Ammon's horn (tissue), 1 donor: ENCODE measurements around the gene JCAD.
A peak's percentile ranks its signal among the peaks of the same experiment; 100 is the strongest.

Experiments
- DNase-seq: peaks from one replicate; pipeline ENCODE4 v3.0.0-alpha.2; 2016; ENCODE audit warnings: low spot score

The JCAD gene

DNA sequence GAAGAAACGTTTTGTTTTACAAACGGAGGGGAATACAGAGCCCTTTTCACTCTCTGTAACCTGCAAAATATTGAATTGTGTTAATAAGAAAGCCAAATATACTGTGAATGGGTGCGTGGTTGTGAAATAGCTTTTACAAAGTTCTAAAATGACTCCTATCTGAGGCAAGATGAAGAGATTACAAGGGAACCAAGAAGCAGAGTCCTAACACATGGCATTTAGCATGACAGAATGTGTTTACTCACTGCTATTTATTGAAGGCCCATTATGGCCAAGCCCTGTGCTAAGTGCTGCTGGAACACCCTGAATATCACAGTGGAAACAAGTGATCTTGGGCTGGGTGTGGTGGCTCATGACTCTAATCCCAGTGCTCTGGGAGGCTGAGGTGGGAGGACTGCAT lies 12.9 kb downstream of the JCAD start:
- DNase-seq = no peak

GRCh38 chr10:30045961-30046360 lies 13.4 kb downstream of the JCAD start:
- no peak for DNase-seq

GRCh38 chr10:30043476-30044270 lies 15.7 kb downstream of the JCAD start:
- no peak for DNase-seq

- DNase-seq = no peak
Observed at GRCh38 chr10:30042820-30043219, 16.6 kb downstream of the JCAD start.

GRCh38 chr10:30041196-30042105 lies 17.9 kb downstream of the JCAD start:
- no peak for DNase-seq

DNA sequence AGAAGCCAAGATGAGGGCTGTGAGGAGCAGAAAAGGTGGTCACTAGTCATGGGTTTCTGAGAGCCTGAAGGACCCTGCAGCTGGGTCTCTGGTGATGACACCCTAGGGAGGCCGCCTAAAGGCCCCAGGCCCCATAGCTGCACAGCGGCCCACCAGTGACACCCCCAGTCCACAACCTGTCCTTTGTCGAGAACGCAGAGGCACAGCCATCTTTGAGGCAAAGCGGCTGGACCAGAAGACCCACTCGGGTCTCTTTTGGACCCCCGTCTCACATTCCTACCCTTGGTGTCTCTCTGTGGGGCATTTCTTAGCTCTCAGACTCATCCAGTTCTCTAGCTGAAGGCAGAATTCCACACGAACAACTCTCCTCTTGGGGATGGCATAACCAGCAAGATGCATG lies 18.8 kb downstream of the JCAD start:
- no peak for DNase-seq

GRCh38 chr10:30039988-30040387 lies 19.4 kb downstream of the JCAD start:
- no peak for DNase-seq

DNA sequence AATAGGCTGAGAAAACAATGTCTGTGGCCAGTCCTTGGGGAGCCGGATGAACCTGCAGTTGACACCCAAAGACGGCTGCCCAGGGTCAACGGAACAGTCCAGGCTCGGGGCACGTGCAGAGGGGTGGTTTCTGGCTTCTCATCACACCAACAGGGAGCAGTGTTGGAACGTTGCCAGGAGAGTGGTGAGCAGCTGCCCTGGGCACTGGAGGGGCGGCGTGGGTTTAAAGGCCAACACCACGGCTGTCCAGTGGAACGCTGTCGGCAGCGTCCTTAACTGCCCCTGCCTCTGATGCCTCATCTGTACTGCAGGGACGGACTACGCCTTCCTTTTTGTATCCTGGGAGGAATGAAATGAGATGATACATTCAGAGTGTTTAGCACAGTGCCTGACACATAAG lies 19.8 kb downstream of the JCAD start:
- no peak for DNase-seq

DNA sequence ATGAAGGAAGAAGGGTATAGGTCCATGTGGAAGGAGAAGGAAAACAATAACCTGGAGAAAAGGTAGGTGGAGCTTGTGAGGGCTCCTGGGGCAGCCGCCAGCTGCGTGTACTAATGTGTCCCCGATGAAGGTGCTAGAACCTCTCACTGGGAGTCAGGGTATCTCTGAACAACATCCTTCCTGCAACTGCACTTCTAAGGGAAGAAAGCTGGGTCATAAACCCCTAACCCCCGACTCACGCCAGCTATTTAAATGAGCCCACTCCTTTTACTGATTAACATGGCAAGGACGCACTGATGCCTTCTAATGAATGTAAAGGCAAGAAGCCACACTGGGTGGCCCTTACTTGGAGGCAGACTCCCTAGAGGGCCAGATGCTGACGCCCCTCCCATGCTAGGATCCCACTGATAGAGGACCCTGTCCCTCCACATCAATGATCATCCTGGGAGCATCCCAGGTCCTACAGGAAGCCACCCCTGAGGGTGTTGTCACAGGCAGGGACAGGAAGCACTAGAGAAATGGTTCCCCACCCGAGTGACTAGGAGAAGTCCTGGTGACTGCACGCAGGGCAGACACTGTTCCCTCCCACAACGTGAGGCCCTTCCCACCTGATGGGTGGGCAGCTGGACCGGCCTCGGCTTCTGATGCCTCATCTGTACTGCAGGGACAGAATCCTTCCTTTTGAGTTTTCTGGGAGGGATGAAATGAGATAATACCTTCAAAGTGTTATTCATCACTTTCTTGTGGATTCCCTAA lies 20.4 kb downstream of the JCAD start:
- no peak for DNase-seq

DNA sequence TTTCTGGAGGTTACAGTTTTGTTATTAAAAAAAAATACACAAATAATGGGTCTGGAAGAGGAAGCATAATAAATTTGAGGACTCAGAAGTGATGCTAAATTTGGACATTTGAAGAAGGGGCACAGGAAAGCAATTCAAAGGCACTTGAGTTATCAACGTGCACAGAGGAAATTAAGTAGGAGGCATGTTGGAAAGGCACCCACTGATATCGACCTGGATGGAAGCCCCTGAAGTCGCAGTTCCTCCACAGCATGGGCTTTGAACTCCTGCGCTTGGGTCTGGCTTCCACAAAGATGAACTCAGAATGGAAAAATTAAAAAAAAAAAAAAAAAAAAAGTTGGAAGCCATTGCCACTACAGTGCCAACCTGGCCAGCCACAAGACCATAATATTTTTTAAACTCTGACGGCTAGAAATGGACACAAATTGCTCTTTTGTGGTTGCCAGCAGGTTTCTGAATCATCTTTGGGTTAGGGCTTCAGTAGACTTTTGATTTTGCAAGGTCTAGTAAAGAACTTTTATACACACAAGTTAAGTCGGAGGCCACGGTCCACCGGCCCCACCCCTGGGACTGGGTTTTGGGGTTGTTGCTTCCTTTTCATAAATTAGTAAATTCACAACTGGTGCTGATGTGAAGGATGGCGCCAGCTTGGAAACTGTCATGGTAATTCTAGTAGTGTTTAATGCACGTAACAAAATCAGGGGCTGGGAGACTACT lies 21.6 kb downstream of the JCAD start:
- no peak for DNase-seq

- no peak for DNase-seq
Observed at GRCh38 chr10:30036811-30037210, 22.6 kb downstream of the JCAD start.

DNA sequence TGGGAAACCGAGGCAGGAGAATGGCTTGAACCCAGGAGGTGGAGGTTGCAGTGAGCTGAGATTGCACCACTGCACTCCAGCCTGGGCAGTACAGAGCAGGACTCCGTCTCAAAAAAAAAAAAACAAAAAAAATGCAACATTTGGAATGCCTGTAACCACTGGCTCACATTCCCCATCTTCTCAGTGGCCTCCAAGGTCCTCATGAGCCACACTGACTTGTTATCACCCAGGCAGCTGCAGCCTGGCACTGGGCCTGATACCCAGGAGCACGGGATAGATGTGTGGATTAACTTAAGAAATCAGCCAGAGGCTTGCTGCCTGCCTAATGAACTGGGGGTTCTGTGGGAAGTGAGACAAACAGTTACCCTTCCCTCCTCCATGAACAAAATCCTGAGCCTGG lies 23.0 kb downstream of the JCAD start:
- DNase-seq = no peak

GRCh38 chr10:30034433-30035137 lies 24.8 kb downstream of the JCAD start:
- no peak for DNase-seq

- DNase-seq = no peak
Observed at GRCh38 chr10:30032125-30032524, 27.3 kb downstream of the JCAD start.

DNA sequence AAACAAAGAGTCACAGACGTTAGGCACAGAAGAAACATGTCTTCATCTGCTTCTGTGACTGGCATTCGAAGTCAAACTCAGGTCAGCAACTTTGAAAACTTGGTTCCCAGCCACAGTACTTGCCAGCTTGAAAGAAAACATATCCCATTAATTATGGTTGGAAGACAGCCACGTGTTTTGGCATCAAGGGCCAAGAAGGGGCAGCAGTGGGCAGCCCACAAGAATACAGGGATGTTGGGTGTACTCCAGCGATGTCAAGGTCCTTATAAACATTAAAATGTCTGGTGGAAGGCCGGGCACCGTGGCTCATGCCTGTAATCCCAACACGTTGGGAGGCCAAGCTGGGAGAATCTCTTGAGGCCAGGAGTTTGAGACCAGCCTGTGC lies 29.5 kb downstream of the JCAD start:
- DNase-seq = no peak

DNA sequence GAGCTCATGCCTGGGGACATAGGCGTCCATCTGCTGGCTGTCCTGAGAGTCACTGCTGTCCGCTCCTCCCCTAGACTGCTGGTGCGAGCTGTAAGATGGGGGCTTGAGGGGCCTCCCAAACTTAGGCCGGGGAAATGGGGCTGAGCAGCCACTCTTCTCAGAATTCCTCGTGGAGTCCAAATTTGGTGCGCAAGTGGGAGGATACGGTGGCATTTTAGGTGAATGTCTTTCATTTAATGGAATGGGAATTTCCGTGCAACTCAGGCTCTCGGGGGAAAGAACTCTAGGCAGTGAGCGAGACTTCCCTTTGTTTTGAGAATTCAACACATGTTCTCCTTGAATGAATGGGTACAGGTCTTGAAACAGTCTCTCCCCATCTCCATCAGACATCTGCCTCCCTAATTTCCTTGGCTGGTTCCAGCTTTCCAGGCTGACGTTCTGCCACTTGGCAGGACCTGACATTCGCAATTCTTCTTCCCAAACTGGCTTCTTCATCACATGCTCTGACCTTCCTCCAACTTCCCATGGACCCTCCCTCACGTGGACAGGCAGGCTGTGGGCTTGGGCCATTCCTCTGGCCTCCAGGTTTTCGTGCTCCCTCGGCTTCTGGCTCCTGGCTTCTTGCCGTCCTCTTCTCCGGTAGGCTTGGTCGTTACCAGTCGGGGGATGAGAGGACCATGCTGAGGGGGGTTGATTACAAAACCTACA lies 30.1 kb downstream of the JCAD start:
- DNase-seq = no peak

DNA sequence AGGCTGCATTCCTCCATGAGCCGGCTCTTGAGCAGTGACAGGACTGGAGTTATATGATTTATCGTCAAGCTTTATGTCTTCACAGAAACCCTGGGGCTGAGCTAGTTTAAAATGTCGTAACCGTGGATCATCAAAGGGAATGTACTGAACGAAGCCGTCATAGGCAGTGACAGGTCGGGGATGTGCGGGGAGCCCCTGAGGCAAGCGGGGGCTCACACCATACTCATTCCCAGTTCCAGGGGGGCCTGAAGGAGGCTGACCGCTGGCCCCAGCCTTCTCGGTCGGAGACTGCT lies 30.7 kb downstream of the JCAD start:
- no peak for DNase-seq

GRCh38 chr10:30028006-30028737 lies 31.2 kb downstream of the JCAD start:
- no peak for DNase-seq

- peak; percentile 20 for DNase-seq
Observed at GRCh38 chr10:30027057-30028005, 32.1 kb downstream of the JCAD start.
